Fibroblast of skin of left biceps (primary cell): ENCODE measurements around the gene OASL.

Experiments
- DNase-seq, 2 experiments: peaks; one replicate each; pipeline ENCODE4 v3.0.0-alpha.2; 2013; ENCODE audit warnings: low read depth in 2 of 2

OASL gene

GRCh38 chr12:120991965-120992364 lies 47.1 kb downstream of the OASL start:
- DNase-seq = no peak

DNA sequence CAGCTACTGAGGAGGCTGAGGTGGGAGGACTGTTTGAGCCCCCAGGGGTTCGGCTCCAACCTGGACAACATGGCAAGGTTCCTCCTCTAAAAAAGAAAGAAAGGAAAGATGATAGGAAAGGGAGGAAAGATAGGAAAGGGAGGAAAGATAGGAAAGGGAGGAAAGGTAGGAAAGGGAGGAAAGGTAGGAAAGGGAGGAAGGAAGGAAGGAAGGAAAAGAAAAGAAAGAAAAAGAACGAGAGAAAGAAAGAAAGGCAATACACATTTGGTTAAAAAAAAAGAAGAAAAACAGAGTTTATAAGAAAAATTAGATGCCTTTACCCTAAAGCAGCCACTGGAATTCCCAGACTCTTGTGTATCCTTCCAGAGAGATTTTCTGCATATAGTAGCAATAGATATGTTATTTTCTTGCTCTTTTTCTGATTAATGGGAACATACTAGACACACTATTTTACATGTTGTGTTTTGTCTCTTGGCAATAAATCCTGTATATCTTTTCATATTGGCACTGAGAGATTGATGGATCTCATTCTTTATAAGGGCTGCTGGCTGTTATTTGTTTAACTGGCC lies 48.5 kb downstream of the OASL start:
- DNase-seq = no peak

- DNase-seq = no peak
These were observed 49.4 kb downstream of the OASL start for GRCh38 chr12:120989687-120990086.

DNA sequence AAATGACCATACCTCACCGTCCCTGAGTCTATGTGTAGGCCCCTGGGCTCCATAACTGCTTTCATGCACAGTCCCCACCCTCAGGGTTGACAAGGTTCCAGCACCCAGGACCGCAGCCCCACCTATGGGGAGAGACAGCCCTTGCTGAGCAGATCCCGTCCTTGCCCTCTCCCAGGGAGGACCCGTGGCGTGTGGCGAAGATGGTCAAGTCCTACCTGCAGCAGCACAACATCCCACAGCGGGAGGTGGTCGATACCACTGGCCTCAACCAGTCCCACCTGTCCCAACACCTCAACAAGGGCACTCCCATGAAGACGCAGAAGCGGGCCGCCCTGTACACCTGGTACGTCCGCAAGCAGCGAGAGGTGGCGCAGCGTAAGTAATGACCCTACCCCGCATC lies 50.4 kb downstream of the OASL start:
- no peak for DNase-seq

- DNase-seq = no peak
These were observed 50.8 kb downstream of the OASL start for GRCh38 chr12:120988234-120988633.

- no peak for DNase-seq
These were observed 54.6 kb downstream of the OASL start for GRCh38 chr12:120984351-120984898.

DNA sequence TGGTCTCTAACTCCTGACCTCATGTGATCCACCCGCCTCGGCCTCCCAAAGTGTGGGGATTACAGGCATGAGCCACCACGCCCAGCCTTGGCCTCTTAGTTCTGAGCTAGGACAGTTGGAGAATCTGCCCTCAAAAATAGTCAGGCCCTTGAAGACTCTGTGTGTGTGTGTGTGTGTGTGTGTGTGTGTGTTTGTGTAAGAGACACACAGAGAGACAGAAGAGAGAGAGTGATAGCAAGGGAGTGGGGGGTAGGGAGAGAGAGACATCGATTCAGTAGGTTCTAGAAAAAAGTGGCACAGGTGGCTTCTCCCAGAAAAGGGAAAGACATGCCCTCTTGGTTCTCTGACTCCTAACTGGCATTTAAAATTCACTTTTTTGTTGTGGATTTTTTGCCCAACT lies 55.3 kb downstream of the OASL start:
- no peak for DNase-seq

- DNase-seq = no peak
These were observed 56.4 kb downstream of the OASL start for GRCh38 chr12:120982659-120983058.

- DNase-seq = no peak
These were observed 57.6 kb downstream of the OASL start for GRCh38 chr12:120981407-120981941.

DNA sequence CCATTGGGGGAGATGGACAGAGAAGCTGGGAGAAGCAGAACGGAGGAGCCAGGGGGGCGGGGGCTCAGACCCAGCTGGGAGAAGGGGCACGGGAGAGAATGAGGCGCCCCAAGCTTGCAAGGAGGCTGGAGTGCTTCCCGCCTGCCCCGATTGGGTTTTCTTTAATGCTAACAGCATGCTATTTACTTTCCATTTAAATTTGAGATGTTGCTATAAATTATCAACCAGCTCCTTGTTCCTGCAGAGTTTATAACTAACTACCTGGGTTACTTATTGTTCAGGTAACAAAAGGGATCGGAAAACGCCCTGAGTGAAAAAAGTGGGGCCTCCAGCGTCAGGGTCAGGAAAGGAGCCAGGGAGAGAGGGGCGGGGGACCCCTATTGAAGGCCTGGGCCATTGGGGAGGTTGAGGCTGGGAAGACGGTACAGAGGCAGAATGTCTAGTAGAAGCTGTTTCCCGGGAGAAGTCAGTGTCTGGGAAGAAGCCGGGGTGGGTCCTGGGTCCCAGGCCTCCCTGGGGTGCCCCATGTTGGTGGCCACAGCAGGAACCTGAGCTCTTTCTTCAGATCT lies 58.2 kb downstream of the OASL start:
- no peak for DNase-seq

GRCh38 chr12:120979862-120980696 lies 59.0 kb downstream of the OASL start:
- no peak for DNase-seq

DNA sequence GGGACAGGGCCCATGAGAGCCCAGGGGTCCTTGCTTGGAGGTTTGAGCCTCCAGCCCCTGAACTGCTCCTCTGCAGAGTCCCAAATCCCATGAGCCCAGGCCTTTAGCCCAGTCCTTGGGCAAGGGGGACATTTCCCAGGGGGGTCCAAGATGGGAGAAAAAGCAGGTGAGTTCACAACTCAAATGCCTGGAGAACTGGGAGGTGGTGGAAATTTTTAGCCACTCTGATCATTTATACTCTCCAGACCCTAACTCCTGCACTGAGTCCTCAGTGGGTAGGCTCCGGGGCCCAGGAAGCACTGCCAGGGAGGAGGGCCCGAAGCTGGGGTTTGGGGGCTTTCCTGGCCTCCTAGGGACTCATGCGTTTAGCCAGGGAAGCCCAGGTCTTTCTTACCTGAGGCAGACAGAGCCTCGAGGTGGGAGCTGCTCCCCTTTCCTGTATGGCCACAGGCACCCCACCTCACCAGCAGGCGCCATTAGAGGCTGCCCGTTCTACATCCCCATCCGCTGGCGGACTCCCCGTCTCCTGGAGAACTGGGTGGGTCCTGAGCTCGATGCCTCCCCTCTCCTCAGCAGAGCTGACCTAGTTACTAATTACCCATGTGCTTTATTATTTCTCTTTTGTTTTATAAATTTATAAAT lies 59.7 kb downstream of the OASL start:
- no peak for DNase-seq

GRCh38 chr12:120978296-120979219 lies 60.5 kb downstream of the OASL start, which contains the start of gene HNF1A:
HNF1A (plus strand) TSS chr12:120978543; CDS start chr12:120978769, 226 bp downstream.
- DNase-seq = no peak

DNA sequence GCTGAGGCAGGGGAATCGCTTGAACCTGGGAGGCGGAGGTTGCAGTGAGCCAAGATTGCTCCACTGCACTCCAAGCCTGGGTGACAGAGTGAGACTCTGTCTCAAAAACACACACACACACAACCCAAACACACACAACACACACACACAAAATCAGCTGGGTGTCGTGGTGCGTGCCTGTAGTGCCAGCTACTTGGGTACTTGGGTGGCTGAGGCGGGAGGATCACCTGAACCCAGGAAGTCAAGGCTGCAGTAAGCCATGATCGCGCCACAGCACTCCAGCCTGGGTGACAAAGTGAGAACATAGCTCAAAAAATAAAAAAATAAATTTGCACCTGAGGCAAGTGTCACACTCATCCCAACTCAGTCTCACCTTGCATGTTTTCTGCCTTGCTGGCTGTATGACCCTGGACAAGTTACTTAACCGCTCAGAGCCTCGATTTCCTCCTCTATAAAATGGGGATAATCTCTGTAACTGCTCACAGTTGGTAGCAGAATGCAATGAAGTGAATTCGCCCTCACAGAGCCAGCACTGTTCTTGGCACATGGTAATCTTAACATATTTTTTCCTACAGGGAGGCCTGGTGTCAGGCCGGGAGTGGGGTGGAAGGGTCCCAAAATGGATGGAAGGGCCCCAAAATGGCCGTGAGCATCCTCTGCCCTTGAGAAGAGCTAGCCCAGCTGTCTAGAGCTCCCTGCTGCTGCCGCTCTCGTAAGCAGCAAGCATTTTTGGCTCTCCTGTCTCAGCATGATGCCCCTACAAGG lies 61.3 kb downstream of the OASL start:
- no peak for DNase-seq

DNA sequence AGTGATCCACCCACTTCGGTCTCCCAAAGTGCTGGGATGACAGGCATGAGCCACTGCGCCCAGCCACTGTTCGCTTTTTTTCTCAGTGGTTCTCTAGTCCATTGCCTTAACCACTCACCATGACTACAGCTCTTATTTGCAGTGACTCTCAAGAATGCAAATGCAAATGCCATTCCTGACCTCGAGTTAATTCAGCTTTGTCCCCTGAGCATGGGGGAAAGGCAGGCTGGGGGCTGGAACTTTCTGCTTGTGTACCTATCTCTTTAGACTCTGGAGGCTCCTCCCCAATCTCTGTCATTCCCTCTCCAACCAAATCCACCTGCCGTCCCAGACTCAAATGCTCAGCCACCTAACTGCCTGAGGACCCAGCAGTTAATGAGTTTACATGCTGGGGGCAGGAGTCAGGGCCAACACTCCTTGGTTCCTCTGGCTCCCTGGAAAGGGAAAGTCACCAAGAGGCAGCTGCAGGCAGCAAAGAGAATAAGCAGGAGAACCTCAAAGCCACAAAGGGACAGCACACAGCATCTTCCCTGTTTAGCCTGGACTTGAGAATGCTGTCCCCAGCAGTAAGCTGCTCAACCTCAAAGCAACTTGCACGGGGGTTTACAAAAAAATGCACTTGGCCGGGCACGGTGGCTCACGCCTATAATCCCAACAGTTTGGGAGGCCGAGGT lies 66.0 kb downstream of the OASL start:
- no peak for DNase-seq

DNA sequence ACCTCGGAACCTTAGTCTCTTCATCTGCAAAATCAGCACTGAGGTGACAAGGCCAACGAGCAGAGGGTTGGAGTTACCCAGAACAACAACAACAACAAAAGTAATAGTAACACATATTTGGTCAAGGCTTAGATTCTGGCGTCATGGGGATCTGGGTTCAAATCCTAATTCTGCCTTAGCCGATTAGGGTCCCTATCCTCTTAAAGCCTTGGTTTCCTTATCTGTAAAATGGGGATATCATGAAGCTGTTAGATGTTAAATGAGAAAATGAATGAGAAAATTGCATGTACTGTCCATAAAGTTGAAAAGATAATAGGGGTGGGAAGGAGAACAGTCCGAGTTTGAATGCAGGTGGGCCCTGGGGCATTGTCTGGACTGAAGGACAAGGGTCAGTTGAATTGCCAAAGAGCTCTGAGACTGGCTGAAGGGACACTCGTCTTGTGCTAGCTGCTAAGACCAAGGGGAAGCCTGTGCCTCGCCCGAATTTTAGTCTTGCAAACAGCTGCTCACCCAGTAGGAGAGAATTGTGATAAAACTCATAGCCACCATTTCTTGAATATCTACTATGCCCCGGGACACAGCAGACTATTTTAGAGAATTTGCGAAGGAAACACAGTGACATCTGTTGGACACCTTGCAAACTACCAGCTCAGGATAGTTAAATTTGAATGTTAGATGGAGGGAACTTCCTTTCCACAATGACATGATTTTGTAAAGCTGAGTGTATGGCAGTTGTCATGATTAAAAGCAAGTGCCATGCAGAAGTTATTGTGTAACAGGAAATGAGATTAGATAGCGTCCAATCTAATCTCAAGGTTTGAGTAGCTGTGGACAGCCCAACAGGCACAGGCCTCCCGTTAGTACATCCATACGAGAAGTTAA lies 67.5 kb downstream of the OASL start:
- DNase-seq = peak; percentile 17 to 20

- no peak for DNase-seq
These were observed 68.7 kb downstream of the OASL start for GRCh38 chr12:120970310-120970709.
